T-helper 1 cell treated with Interleukin-12 subunit alpha and Interleukin-12 subunit beta and Interleukin-4 antibody, amounts not matched to agents 30 μg/mL and 1 μg/mL, for 36 hours (primary cell): ENCODE results near the gene SLC14A1.

Experiments
- H3K27ac Mint-ChIP-seq: one replicate; pipeline ENCODE4 v1.8.0; 2021; ENCODE audit warnings: mild to moderate bottlenecking, mixed read lengths
- H3K27me3 Mint-ChIP-seq: one replicate; pipeline ENCODE4 v1.8.0; 2021; ENCODE audit warnings: low read depth, mixed read lengths
- H3K36me3 Mint-ChIP-seq: one replicate; pipeline ENCODE4 v1.8.0; 2021; ENCODE audit warnings: low read depth, mixed read lengths
- H3K4me1 Mint-ChIP-seq: one replicate; pipeline ENCODE4 v1.8.0; 2021; ENCODE audit warnings: low read depth, mixed read lengths
- H3K4me3 Mint-ChIP-seq: one replicate; pipeline ENCODE4 v1.8.0; 2021; ENCODE audit warnings: mild to moderate bottlenecking, moderate library complexity, mixed read lengths
- H3K9me3 Mint-ChIP-seq: one replicate; pipeline ENCODE4 v1.8.0; 2021; ENCODE audit warnings: mixed read lengths

SLC14A1 gene

DNA sequence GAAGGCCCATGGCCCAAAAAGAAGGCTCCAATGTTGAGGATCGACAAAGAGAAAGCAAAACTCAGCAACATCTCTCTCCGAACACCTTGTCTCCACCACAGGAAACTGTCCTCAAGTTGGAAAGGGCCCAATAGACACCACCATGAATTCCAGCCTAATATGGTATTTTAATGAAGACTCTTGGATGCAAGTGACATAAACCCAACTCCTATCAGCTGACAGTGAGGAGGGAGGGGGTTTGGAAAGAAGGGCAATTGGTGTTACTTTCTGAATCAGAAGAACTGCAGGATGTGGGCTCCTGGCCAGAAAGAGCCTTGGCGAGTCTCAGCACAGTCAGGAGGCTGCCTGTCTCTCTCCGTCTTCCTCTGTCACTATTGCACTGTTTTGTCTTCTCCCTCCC lies 61.2 kb downstream of the SLC14A1 start:
- H3K27ac Mint-ChIP-seq = no peak overlapping the region
- peaks cover 13% of the 10 kb centered on the region for H3K27me3 Mint-ChIP-seq
- H3K4me1 Mint-ChIP-seq = peaks cover 3% of the 10 kb centered on the region
- H3K4me3 Mint-ChIP-seq = no peak overlapping the region
- H3K36me3 Mint-ChIP-seq = no peaks in the 10 kb centered on the region
- H3K9me3 Mint-ChIP-seq = no peaks in the 10 kb centered on the region

DNA sequence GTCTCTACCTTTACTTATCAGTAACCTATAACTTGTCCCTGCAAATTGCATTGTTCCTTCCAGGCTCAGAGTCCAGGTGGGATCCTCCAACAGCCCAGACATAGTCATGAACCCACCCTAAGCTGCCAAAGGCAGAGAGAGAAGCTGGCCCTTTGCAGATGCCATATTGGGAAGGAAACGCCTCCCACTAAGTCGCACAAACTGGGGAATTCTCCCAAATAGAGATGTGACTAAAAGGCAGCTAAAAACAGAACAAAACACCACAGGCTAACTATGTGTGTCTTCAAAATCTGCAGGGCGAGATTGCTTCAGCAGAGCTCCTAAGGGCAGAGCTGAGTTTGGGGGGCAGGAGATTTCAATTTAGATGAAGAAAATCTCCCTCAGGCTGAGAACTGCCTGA lies 63.0 kb downstream of the SLC14A1 start:
- H3K4me3 Mint-ChIP-seq = no peak overlapping the region
- H3K27me3 Mint-ChIP-seq = peaks cover 6% of the 10 kb centered on the region
- H3K27ac Mint-ChIP-seq = no peak overlapping the region
- no peaks in the 10 kb centered on the region for H3K9me3 Mint-ChIP-seq
- peaks cover 3% of the 10 kb centered on the region for H3K4me1 Mint-ChIP-seq
- H3K36me3 Mint-ChIP-seq = no peaks in the 10 kb centered on the region

DNA sequence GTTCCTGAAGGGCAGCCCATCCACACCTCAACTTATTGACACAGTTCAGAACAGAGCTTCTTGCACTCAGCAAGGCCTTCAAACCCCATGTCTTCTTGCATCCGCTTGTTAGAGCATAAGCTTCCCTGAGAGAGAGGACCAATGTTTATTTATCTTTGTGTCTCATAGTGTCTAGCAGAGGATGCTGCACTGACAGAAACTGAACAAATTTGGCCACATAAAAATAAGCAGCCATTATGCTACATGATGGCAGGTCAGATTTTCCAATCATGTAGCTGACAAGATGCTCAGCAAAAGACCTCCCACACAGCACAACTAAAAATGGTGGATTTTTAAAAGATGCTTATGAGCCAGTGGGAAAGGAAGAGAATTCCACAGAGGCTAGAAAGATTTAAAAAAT lies 63.4 kb downstream of the SLC14A1 start:
- H3K4me3 Mint-ChIP-seq = no peak overlapping the region
- H3K4me1 Mint-ChIP-seq = peaks cover 3% of the 10 kb centered on the region
- no peaks in the 10 kb centered on the region for H3K9me3 Mint-ChIP-seq
- H3K36me3 Mint-ChIP-seq = no peaks in the 10 kb centered on the region
- H3K27ac Mint-ChIP-seq = no peak overlapping the region
- H3K27me3 Mint-ChIP-seq = peaks cover 7% of the 10 kb centered on the region

DNA sequence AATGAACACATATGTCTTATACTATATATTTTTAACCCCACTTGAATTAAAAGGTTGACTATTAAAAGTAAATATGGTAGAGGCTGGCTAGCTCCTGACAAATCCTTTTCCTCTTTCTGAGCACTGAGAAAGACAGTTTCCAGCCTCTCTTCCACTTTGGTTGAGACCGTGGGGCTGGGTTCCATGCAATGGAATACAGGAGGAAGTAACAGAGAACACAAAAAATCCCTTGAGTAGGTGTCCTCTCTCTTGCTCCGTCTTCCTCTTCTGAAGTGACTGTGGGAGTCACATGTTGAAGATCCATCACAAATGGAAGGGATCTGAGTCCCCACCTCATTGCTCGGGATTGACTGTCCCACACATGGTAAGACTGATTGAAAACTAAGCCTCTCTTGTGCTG lies 64.9 kb downstream of the SLC14A1 start:
- Mint-ChIP-seq H3K9me3 (peaks cover 3% of the 10 kb centered on the region), H3K27ac (no peak overlapping the region), H3K36me3 (no peaks in the 10 kb centered on the region), H3K27me3 (peaks cover 3% of the 10 kb centered on the region), H3K4me1 (peaks cover 3% of the 10 kb centered on the region), H3K4me3 (no peak overlapping the region)

DNA sequence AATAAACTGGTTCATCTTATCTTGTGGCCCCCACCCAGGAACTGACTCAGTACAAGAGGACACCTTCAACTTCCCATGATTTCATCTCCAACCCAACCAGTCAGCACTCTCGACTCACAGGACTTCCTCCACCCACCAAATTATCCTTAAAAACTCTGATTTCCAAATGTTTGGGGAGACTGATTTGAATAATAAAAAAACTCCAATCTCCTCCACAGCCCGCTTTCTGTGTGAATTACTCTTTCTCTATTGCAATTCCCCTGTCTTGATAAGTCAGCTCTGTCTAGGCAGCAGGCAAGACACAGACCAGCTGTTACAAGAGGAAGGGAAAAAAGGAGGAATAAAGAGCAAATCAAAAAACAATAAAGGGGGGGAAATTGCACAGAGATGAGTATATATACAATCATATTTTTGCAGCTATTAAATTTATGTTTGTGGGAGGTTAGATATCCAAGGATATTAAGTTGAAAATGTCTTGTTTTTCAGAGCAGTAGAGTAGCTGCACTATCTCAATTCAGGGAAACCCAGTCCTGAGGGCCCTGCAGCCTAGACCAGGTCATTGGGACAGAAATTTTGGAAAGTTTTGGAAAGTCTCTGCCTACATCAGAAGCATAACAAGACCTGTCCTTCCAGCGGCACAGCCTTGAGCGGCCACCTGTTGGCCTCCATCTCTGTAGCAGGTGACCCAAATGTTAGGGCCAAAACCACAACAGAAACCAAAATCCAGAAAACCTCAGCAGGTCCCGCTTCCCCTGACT lies 68.7 kb downstream of the SLC14A1 start:
- Mint-ChIP-seq H3K27me3 (peaks cover 6% of the 10 kb centered on the region), H3K36me3 (no peaks in the 10 kb centered on the region), H3K27ac (no peak overlapping the region), H3K4me1 (no peaks in the 10 kb centered on the region), H3K9me3 (peaks cover 3% of the 10 kb centered on the region), H3K4me3 (no peak overlapping the region)

DNA sequence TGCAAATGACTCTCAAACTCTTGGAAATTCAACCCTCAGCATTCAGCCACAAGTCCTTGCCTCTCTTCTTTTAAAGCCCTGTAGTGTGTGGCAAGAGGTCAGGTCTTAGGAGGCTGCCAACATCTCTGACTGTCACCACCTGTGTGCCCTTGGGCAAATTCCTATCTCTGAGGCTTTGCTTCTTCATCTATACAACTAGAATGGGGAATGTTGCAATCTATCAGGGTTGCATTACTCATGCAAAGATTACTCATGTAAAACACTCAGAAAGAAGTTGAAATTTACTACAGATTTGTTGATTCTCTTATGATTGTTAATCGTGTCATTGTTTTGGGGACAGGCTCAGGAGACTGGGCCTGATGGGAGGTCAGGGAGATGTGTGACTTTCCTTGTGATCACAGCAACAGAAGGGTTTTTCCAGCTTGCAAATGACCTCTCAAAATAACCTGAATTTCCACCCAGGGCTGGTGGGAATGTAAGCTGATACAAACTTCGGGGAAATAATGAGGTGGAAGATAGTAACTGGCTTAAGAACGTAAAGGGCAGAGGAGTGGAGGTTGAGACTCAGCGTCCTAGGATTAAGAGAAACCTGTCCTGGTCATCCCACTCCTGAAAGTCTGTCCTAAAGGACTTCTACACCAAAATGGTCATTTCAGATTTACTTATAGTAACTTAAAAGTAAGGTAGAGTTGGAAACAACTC lies 69.4 kb downstream of the SLC14A1 start:
- H3K9me3 Mint-ChIP-seq = peaks cover 3% of the 10 kb centered on the region
- H3K4me3 Mint-ChIP-seq = no peak overlapping the region
- peaks cover 6% of the 10 kb centered on the region for H3K27me3 Mint-ChIP-seq
- no peaks in the 10 kb centered on the region for H3K36me3 Mint-ChIP-seq
- no peak overlapping the region for H3K27ac Mint-ChIP-seq
- H3K4me1 Mint-ChIP-seq = no peaks in the 10 kb centered on the region

DNA sequence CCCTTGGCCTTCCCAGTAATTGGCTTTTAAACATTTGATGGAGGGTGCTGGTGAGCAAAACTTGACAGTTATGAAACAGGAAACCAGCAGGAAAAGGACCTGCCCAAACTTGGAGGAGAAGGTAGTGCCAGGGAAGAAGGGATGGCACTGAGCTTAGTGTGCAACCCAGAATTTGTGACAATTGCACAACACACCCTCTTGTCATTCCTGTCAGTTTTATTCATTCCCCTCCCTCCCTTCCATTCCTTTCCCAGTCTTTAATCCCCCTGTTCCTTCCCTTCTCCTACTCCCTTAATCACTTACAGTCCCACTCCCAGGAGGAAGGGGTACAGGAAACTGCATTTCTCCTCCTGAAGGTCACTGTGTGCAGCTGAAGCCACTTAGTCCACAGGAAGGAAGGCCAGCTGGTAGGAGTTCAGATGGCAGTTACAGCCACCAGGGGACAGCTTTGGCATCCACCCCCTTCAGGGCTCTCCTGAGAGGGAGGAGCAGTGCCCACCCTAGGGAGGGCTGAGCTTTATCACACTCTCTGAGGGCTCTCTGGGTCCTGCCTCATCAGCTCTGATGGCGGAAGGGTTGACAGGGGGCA lies 77.5 kb downstream of the SLC14A1 start:
- Mint-ChIP-seq H3K4me3 (no peak overlapping the region), H3K9me3 (peaks cover 17% of the 10 kb centered on the region), H3K36me3 (no peaks in the 10 kb centered on the region), H3K4me1 (no peaks in the 10 kb centered on the region), H3K27me3 (peaks cover 7% of the 10 kb centered on the region), H3K27ac (no peak overlapping the region)
